ENCODE measurements around the gene PASK.
"Not testable (repeated sequence)": the region's sequence is repeated elsewhere in the genome, so short reads cannot be mapped to it uniquely, and the experiment has no call there.

PASK gene

DNA sequence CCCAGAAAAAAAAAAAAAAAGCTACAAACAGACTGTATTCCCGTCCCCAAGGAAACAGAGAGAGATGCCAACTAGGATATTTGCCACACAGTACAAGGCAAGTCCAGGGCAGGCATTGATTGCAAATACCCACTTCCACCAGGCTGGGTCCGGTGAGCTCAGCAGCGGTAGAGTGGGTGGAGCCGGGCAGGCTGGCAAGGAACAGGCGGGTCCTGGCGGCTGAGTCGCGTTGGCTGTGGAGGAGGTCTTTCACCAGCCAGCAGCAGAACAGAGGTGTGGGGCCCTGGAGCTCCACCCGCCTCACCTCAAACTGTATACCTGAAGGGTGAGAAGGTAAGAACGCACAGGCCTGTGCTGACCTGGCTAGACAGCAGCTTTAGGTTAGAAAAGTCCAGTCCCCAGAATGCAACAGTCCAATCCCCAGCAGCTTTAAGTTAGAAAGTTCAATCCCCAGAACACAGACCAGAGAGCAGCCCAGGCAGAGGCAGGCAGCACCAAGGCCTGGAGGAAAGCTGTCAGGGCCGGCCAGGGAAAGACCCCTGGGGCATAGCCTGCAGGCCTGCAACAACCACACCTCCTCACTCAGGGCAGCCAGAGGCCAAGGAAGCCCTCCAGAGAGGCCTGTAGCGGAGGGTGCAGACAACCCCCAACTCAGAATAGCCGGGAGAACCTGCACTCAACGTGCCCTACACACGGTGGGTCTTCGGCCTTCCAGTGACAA lies 25.3 kb downstream of the PASK start:
- DNase-seq, result no peak

DNA sequence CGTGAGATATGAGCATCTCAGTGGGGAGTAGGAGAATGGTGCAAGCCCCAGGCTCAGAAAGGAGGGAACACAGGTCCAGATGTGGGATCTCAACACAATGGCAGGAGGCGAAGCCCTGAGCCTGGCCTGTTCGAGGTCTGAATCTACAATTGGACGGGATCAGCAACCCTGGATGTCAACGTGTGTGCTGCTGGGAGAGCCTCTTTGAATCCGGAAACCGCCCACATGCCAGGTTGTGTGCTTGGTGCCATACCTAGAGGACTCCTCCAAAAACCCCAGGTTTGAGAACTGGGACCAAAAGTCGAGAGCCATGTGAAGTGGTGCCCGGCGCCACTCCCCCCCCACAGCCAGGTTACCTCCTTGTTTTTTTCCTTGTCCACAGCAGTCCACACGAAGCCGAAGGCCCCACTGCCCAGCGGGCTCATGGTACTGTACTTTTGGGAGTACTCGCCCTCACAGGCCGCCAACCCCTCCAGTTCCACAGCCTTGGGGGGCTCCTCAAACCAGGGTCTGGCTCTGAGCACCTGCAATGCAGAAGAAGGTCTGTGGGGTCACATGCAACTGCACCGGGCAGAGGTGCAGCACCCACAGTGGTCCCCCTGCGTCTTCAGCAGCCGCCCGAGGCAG lies 26.8 kb downstream of the PASK start:
- DNase-seq, result no peak

DNA sequence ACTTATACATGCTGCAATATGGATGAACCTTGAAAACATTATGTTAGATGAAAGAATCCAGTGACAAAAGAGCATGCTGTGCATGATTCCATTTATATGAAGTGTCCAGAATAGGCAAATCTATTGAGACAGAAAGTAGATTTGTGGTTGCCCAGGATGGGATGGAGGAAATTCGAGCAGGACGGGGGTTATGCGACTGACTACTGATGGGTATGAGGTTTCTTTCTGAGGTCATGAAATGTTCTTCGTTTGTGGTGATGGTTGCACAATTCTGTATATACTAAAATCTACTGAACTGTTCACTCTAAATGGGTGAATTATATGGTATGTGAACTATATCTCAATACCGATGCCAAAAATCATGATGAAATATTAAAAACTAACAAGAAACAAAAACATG lies 28.3 kb downstream of the PASK start:
- DNase-seq, result no peak

DNA sequence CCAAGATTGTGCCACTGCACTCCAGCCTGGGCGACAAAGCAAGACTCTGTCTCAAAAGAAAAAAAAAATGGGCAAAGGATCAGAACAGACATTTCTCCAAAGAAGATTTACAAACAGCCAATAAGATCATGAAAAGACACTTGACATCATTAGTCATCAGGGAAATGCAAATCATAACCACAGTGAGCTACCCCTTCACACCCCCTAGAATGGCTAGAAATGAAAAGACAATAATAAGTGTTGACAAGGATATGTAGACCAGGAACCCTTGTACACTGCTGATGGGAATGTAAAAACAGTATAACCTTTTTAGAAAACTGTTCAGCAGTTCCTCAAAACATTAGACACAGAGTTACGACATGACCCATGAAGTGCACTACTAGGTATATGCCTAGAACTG lies 28.8 kb downstream of the PASK start:
- DNase-seq, result no peak

DNA sequence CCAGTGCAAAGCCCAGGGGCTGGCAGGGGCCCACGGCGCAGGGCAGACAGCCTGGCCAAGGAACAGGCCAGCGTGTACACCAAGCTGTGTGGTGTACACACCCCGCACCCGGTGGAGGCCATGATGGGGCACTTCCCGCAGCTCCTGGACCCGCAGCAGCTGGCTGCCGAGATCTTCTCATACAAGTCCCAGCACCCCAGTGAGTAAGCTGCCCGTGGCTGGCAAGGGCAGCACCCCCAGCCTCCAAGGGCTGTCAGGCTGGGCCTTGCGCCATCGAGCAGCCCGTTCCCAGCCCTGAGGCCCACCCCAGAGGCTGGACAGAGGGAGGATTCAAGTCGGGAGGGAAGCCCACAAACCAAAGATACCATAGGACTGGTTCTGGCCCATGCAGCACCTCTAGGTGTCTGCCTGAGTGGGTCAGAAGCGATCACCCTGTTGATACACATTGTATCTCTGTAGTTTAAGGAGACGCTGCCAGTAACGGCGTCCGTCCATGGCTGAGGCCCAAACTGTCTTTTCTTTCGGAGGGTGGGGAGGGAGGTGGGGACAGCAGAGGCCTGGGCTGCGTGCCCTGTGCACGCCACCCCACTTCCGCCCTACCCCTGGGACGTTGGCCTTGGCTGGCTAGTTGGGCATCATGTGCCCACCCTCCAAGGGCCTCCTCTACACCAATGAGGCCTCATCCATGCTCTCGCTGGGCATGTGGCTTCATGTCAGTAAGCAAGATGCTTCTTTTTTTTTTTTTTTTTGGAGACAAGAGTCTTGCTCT lies 30.4 kb downstream of the PASK start:
- no peak for DNase-seq

GRCh38 chr2:241116606-241117560 lies 32.4 kb downstream of the PASK start:
- DNase-seq, result no peak

DNA sequence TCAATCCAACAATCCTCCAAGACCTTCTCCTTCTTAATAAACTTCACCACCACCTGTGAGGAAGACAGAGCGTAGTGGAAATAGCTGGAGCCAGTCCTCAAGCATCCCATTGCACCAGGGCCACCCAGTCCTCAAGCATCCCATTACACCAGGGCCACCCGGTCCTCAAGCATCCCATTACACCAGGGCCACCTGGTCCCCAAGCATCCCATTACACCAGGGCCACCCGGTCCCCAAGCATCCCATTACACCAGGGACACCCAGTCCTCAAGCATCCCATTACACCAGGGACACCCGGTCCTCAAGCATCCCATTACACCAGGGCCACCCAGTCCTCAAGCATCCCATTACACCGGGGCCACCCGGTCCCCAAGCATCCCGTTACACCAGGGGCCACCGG lies 33.9 kb downstream of the PASK start:
- no peak for DNase-seq

DNA sequence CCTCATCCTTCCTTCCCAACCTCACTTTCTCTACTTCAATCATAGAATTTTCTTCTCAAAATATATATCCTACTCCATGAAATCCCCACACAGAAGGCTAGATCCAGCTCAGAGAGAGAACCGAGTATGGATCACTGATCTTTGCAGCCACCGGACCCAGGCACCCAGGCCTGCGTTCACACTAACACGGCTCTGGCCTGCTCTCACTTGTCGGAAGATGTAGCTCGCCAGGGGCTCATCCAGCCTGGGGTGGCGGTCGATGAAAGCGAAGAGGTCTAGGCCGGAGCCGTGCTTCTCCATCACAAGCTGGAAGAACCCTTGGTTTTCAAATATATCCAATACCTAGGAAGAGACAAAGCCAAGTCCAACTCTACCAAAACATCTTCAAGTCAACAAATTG lies 34.4 kb downstream of the PASK start:
- no peak for DNase-seq

GRCh38 chr2:241112592-241112991 lies 36.7 kb downstream of the PASK start:
- DNase-seq, result no peak

DNA sequence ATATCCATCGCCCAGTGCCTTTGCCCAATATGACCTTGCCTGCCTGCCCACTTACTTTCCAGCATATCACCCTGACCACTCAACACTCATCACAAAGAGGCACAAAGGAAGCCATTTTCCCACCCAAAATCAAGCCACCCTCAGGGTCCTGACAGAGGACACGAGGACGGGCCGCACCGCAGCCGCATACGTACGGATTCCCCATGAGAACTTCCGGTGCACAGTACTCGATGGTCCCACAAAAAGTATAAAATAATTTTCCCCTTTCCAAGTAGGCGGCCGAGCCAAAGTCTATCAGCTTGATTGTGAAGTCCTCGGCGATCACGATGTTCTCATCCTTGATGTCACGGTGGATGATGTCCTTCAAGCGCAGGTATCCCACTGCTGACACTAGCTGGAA lies 37.2 kb downstream of the PASK start:
- no peak for DNase-seq

DNA sequence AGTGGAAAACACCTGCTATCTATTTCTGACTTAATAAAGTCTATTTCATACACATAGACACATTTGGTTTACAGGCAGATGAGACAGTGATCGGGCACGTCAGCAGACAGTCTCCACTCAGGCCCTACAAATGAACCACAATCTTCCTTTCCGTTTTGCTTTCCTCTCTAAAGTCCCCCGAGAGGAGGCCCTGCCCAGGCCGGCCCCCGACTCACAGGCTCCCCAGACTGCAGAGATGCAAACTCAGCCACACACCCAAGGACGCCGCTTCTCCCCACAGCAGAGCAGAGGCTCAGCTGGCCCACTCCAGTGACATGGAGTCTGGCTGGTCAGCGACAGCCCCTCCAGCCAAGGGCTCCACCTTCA lies 37.8 kb downstream of the PASK start:
- DNase-seq, result no peak

- no peak for DNase-seq
Observed at GRCh38 chr2:241110607-241111439, 38.4 kb downstream of the PASK start.

- no peak for DNase-seq
Observed at GRCh38 chr2:241110089-241110606, 39.1 kb downstream of the PASK start.

DNA sequence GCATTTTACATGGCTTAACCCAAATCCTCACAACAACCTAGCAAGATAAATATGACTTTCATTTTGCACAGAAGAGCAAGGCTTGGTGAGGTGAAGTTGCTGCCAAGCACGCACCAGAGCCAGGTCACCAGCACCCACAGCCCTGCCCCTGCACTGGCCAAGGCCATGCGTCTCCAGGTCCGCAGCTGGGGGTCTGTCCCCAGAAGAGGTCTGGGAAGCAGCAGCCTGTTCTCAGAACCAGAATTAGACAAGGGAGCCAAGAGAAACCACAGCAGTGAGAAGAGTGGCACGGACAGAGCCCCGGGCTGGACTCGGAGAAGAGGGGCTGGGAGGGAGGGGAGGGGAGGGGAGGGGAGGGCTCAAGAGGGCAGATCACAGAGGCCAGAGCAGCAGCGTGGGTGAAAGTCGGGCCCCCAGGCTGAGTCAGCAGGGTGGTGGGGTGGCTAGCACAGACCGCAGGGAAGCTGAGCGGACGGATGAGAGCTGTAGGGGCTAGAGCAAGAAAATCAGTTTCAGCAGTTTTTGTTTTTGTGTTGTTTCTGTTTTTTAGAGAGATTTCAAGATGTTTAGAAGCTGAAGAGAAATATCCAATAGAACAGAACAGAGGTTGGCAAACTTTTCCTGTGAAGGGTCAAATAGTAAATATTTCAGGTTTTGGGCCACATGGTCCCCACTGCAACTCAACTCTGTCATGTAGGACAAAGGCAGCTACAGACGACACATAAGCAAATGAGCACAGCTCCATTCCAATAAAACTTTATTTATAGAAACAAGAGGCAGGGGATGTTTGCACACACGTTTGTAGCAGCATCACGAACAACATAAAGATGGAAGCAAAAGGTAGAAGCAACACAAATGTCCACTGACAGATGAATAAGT lies 39.8 kb downstream of the PASK start:
- DNase-seq, result no peak

DNA sequence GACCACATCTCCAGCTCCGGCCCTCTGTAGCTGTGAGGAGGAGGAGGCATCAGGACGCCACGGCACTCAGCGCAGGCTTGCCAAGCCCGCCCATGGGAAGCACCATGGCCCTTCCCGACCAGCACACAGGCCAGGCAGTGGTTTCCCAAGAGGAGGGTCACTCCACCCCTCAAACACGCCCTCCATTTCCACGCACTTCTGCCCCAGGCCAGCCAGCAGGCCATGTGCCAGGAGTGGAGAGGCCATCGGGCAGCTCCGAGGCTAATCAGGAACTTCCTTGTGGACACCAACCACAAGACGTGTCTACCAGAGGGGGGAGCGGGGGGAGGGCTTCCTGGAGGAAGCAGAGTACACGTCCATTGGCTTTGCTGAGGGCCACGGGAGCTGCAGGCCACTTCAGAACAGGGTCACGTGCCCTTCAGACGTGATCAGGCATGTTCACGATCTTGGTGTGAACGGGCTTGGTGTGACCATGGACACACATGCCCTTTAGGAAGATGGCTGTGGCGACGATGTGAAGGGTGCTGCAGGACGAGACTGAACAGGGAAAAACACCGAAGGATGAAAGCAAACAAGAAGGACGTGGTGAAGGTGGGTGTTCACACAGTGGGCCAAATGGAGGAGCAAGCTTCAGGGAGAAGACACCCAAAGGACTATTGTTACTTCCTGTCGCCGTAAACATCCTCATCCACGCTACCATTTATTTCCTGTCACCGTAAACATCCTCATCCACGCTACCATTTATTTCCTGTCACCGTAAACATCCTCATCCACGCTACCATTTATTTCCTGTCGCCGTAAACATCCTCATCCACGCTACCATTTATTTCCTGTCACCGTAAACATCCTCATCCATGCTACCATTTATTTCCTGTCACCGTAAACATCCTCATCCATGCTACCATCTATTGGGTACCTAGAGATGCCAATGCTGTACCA lies 40.7 kb downstream of the PASK start:
- DNase-seq, result no peak

DNA sequence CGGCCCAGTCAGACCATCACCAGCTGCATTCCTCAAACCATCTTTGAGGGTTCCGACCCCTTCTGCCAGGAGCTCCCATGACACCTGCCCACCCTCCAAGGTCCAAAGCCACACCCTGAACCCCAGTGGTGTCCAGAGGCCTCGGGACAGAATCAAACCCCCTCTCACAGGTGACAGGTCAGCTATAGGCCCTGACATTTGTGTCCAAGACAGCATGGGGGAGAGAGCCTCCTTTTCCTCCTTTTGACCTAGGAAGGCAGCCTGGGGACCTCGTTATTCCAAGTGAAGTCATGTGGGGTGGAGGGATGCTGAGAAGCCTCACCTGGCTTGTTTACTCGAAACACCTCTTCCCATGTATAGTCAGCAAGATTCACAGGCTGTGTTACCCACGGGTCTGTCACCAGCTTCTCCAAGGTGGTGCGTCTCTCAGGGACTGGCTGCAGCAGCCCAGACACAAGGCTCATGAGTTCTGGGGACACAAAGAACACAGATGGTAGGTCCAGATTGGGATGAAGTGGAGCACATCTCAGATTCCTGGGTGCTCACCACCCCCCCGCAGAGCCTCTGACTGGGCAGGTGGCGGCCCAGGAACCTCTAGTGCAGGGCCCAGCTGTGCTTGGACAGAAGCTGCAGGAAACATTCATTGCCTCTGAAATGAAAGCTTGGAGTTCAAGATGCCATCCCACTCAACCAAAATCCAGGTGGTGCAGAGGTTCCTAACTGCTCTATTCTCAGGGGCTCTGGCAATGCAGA lies 42.1 kb downstream of the PASK start:
- no peak for DNase-seq

DNA sequence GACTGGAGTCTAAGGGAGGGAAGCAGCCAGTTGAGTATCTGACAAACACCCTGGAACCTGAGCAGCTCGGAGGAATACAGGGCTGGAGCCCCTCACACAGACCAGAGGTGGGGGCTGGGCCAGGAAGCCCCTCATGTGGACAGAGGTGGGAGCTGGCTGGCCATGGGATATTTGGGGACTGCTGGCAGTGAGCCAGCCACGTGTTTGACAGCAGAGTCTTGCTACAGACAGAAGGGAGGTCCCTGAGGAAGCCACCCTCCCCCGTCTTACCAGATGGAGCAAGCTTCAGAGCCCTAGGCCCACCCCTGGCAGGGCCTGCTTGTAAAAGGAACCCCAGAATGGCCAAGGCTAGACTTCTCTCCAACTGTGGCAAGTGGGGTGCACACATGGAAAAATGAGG lies 43.6 kb downstream of the PASK start:
- DNase-seq, result no peak

DNA sequence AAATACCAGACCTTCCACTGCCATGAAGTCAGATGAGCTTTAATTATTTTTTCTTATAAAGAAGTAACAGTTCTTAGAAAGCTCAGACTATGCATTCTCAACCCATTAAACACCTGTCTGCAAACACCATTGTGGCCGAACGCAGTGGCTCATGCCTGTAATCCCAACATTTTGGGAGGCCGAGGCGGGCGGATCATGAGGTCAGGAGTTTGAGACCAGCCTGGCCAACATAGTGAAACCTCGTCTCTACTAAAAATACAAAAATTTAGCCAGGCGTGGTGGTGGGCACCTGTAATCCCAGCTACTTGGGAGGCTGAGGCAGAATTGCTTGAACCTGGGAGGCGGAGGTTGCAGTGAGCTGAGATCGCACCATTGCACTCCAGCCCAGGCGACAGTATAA lies 44.7 kb downstream of the PASK start:
- not testable (repeated sequence) for DNase-seq

GRCh38 chr2:241103176-241103595 lies 46.1 kb downstream of the PASK start:
- DNase-seq, result no peak

Measured in NCI-H1105 (cell line).